Astrocyte of the cerebellum (primary cell): ENCODE results near the gene THSD4.
"Not testable (repeated sequence)": the region's sequence is repeated elsewhere in the genome, so short reads cannot be mapped to it uniquely, and the experiment has no call there.

ENCODE experiments used
- DNase-seq: peaks from one replicate; pipeline ENCODE4 v3.0.0-alpha.2; 2011; ENCODE audit warnings: low read depth
- H3K4me3 ChIP-seq: 2 replicates; pipeline ENCODE4 v1.5.1; 2011; ENCODE audit warnings: mild to moderate bottlenecking, low read depth, low read length, moderate library complexity
- in situ Hi-C: cut with HindIII; loops from 2 replicates; pipeline ENCODE4 v1.10.0; 2017; ENCODE audit warnings: low sequenced_read_pairs
- TF ChIP-seq, protein P1 (sequence below): IDR thresholded peaks from 2 replicates; pipeline ENCODE4 v1.5.1; 2012; ENCODE audit warnings: low read length, low read depth, moderate library complexity, mild to moderate bottlenecking; ENCODE audit errors: missing control alignments

THSD4 gene

DNA sequence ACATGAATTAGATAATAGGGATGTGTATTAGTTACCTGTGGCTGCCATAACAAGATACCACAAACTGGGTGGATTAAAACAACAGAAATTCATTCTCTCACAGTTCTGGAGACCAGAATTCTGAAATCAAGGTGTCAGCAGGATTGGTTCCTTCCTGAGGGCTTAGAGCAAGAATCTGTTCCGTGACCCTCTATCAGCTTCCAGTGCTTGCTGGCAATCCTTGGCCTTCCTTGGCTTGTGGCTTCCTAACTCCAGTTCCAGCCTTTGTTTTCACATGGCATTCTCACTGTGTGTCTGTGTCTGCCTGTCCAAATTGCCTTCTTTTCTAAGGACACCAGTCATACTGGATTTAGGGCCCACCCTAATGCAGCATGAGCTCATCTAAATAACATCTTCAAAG, 600.6 kb downstream of the THSD4 start:
- in situ Hi-C loops = no loop called here
- H3K4me3 ChIP-seq = no peak overlapping the region
- no peak for DNase-seq
- TF ChIP-seq, protein P1, sequence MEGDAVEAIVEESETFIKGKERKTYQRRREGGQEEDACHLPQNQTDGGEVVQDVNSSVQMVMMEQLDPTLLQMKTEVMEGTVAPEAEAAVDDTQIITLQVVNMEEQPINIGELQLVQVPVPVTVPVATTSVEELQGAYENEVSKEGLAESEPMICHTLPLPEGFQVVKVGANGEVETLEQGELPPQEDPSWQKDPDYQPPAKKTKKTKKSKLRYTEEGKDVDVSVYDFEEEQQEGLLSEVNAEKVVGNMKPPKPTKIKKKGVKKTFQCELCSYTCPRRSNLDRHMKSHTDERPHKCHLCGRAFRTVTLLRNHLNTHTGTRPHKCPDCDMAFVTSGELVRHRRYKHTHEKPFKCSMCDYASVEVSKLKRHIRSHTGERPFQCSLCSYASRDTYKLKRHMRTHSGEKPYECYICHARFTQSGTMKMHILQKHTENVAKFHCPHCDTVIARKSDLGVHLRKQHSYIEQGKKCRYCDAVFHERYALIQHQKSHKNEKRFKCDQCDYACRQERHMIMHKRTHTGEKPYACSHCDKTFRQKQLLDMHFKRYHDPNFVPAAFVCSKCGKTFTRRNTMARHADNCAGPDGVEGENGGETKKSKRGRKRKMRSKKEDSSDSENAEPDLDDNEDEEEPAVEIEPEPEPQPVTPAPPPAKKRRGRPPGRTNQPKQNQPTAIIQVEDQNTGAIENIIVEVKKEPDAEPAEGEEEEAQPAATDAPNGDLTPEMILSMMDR = no peak

DNA sequence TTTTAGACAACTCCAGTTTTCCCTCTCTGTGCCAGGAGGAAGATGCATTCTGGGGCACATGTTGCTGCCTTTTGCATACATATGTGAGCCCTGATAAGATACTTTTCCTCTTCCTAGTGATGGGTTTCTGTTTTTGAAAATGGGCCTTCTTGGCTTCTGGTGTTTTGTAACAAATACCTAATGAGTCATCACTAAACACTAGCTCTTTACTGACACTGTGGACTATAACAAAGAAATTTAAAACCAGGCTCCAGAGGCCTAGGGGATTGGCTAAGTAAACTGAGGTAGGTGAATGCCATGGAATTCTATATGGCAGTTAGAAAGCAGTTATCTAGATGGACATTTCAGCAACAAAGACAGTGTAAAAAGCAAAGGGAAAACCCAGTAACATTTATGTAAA, 601.7 kb downstream of the THSD4 start:
- no peak for DNase-seq
- in situ Hi-C loops = no loop called here
- TF ChIP-seq, protein P1 = no peak
- no peak overlapping the region for H3K4me3 ChIP-seq

DNA sequence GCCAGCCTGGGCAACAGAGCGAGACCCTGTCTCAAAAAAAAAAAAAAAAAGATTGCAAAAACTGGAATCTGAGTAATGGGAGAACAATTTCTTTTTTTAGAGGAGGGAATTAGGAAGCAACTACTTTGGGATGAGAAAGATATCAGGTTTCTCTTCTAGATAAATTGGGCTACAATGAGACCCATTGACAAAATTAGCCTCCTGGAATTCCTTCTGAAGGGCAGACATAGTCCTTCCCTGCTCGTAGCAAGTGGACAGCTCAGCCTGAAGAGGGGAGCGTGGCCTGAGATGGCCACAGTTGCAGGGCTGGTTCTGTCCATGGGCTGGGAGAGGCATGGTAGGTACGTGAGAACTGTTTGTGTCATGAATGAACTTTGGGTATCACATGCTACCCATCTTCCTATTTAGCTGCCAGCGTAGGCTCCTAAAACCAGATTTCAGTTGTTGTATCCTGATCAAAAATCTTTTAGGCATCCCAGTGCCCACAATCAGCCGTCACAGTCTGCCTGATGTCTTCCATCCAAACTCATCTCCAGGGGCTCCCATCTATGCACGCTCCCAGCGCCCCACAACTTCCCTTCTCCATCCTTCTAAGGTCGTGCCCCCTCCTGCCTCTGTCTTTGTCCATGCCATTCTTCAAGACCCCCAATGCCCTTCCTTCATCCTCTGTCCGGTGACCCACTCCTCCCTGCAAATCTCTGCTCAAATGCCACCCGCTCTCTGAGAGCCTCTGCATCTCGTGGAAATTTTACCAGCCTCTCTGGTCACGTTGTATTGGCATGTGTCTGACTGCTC, 603.0 kb downstream of the THSD4 start:
- in situ Hi-C loops = no loop called here
- DNase-seq = no peak
- H3K4me3 ChIP-seq = no peak overlapping the region
- TF ChIP-seq, protein P1 = no peak

DNA sequence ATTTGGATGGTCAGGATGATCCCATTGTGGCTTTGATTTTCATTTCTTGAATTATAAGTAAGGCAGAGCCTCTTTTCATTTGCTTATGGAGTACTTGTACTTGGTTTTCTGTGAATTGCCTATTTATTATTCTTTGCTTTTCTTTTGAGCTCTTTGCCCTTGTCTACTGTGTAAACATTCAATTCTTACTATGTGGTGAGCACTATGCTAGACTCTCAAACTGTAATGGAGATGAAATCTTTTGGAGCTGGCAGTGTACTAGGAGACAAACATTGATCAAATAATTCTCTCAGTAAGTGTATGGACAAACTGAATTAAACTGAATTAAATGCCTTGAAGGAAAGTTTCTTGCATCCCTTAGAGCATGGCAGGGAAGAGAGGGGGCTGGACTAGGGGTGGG, 608.1 kb downstream of the THSD4 start:
- in situ Hi-C loops = no loop called here
- TF ChIP-seq, protein P1 = no peak
- no peak overlapping the region for H3K4me3 ChIP-seq
- no peak for DNase-seq

DNA sequence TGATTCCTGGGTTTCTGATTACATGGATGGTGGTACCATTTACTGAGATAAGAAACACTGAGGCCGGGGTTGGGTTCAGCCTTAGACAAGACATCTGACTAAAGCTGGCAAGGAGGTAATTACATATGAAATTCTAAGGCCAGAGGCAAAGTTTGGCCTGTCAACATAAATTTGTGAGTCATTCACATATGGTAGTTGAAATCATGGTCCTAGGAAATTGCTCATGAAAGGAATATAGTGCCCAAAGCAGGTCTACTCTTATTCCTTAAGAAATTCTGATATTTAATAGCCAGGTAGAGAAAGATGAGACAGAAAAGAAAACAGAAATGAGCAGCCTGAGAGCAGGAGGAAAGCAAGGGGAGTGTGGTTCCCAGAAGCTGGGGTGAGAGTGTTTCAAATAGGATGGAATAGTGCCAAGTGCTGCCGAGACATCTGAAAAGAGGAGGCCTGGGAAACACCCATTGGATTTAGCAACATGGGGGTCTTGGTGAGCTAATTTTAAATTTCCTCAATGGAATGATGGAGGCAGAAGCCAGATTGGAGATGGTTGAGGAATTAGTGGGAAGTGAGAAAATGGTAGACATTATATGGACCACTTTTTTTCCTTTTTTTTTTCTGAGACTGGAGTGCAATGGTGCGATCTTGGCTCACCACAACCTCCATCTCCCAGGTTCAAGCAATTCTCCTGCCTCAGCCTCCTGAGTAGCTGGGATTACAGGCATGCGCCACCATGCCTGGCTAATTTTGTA, 610.1 kb downstream of the THSD4 start:
- H3K4me3 ChIP-seq, in situ Hi-C loops, DNase-seq: not testable (repeated sequence)

DNA sequence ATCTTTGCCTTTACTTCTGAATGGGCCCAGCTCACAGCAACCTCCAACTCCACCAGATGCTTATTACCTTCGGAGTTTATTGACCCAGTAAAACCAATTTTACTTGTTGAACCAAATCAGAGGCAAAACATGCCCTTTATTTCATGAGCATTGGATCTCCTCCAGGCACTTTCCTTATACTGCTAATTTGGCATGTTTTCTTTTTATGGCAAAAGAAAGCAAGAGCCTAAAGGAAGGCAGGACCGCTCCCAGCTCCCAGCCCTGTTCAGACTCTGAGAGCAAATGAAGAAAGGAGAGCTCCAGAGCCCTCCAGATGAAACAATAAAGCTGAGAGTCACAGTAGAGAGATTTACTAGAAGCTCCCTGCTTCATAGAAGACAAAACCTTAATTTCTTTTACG, 613.6 kb downstream of the THSD4 start:
- no peak overlapping the region for H3K4me3 ChIP-seq
- DNase-seq = no peak
- in situ Hi-C loops = no loop called here
- TF ChIP-seq, protein P1 = no peak

DNA sequence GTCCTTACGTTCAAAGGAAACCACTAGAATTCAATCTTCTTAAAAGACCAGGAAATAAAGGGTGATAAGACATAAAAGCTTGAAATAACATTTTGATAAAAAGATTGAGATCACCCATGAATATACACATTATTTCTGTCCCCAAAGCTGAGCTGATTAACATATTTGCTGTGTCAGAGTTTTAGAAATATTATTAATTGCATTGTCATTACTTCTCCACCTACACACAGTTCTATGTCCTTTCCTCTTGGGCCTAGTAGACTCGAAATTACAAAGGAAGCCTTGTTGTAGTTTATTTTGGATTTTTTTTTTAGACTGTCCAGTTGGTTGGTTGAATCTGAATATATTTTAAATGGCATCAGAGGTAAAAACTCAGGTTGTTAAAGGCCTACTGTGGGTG, 614.0 kb downstream of the THSD4 start:
- TF ChIP-seq, protein P1 = no peak
- in situ Hi-C loops = no loop called here
- no peak overlapping the region for H3K4me3 ChIP-seq
- no peak for DNase-seq
